DND-41 (cell line): ENCODE results near the gene RASGEF1C.

Source experiments
- ATAC-seq: fragments of 200-7000 bp; cut with Tn5 transposase; 3 replicates; pipeline ENCODE4 v1.9.1; 2021; ENCODE audit warnings: low read depth; ENCODE audit not compliant: insufficient read depth
- DNase-seq: peaks from one replicate; pipeline ENCODE4 v3.0.0-alpha.2; 2020
- H2AFZ ChIP-seq: 2 replicates; pipeline ENCODE4 v1.6.0; 2012; ENCODE audit warnings: low read depth, low read length
- H3K27ac ChIP-seq: 2 replicates; pipeline ENCODE4 v1.5.1; 2012; ENCODE audit warnings: low read length, inconsistent platforms
- H3K27me3 ChIP-seq: fragments of 200-600 bp; sonication (generic); 2 replicates; pipeline ENCODE4 v1.6.0; 2012; ENCODE audit warnings: low read length, mild to moderate bottlenecking, inconsistent platforms; ENCODE audit not compliant: insufficient read depth, poor library complexity
- H3K36me3 ChIP-seq: 2 replicates; pipeline ENCODE4 v1.5.1; 2012; ENCODE audit warnings: low read length, inconsistent platforms; ENCODE audit not compliant: insufficient read depth
- H3K4me1 ChIP-seq: 2 replicates; pipeline ENCODE4 v1.5.1; 2012; ENCODE audit warnings: mild to moderate bottlenecking, low read length; ENCODE audit not compliant: insufficient read depth
- H3K4me2 ChIP-seq: 2 replicates; pipeline ENCODE4 v1.6.0; 2012; ENCODE audit warnings: mild to moderate bottlenecking, moderate library complexity, low read length, inconsistent platforms; ENCODE audit not compliant: insufficient read depth
- H3K4me3 ChIP-seq, 2 experiments: fragments of 200-600 bp in 1 of 2; shearing (Covaris generic) in 1 of 2; 2 replicates each; pipeline ENCODE4 v1.5.1; 2012 to 2016; ENCODE audit warnings: inconsistent platforms in 2 of 2, low read length in 2 of 2, mild to moderate bottlenecking in 2 of 2, low read depth in 1 of 2, moderate library complexity in 1 of 2
- H3K79me2 ChIP-seq: 2 replicates; pipeline ENCODE4 v1.6.0; 2012; ENCODE audit warnings: low read length, inconsistent platforms; ENCODE audit not compliant: insufficient read depth
- H3K9ac ChIP-seq: 2 replicates; pipeline ENCODE4 v1.6.0; 2012; ENCODE audit warnings: low read depth, mild to moderate bottlenecking, inconsistent platforms, low read length, moderate library complexity
- H3K9me3 ChIP-seq: 2 replicates; pipeline ENCODE4 v1.5.1; 2012; ENCODE audit warnings: low read length, moderate library complexity, mild to moderate bottlenecking, inconsistent platforms; ENCODE audit not compliant: insufficient read depth, severe bottlenecking
- H4K20me1 ChIP-seq: 2 replicates; pipeline ENCODE4 v1.6.0; 2012; ENCODE audit warnings: low read length; ENCODE audit not compliant: insufficient read depth
- CTCF ChIP-seq: IDR thresholded peaks from 2 replicates; pipeline ENCODE4 v1.5.1; 2012; ENCODE audit warnings: borderline replicate concordance, low read length, moderate library complexity, mild to moderate bottlenecking; ENCODE audit not compliant: poor library complexity, severe bottlenecking; ENCODE audit errors: extremely low read depth
- EZH2 ChIP-seq: IDR thresholded peaks from 3 replicates; pipeline ENCODE4 v1.6.1; 2012; ENCODE audit warnings: borderline replicate concordance, low read depth, mild to moderate bottlenecking, moderate library complexity, low read length, inconsistent platforms; ENCODE audit not compliant: severe bottlenecking

RASGEF1C gene

GRCh38 chr5:180215783-180216630, 7.0 kb upstream of the RASGEF1C start:
- no peaks in the 10 kb centered on the region for H3K36me3 ChIP-seq
- H3K9me3 ChIP-seq: no peaks in the 10 kb centered on the region
- no peak overlapping the region for H3K9ac ChIP-seq
- no peak overlapping the region for H2AFZ ChIP-seq
- no peaks in the 10 kb centered on the region for H3K4me1 ChIP-seq
- H3K4me3 ChIP-seq: no peak overlapping the region
- no peak overlapping the region for H3K4me2 ChIP-seq
- no peaks in the 10 kb centered on the region for H3K79me2 ChIP-seq
- TF ChIP-seq CTCF (no peak), EZH2 (no peak)
- H3K27ac ChIP-seq: no peak overlapping the region
- no peak for DNase-seq
- ATAC-seq: no peak
- H4K20me1 ChIP-seq: peaks cover 7% of the 10 kb centered on the region
- H3K27me3 ChIP-seq: no peaks in the 10 kb centered on the region

GRCh38 chr5:180214870-180215770, 6.1 kb upstream of the RASGEF1C start:
- Histone ChIP-seq H3K4me1 (no peaks in the 10 kb centered on the region), H3K27me3 (no peaks in the 10 kb centered on the region), H3K36me3 (no peaks in the 10 kb centered on the region), H2AFZ (no peak overlapping the region), H3K9me3 (no peaks in the 10 kb centered on the region), H4K20me1 (peaks cover 7% of the 10 kb centered on the region), H3K27ac (no peak overlapping the region), H3K9ac (no peak overlapping the region), H3K79me2 (no peaks in the 10 kb centered on the region), H3K4me3 (no peak overlapping the region), H3K4me2 (no peak overlapping the region)
- ATAC-seq: no peak
- no peak for TF ChIP-seq CTCF
- TF ChIP-seq EZH2: no peak
- DNase-seq: no peak

GRCh38 chr5:180213657-180214207, 4.7 kb upstream of the RASGEF1C start:
- H3K4me3 ChIP-seq: no peak overlapping the region
- DNase-seq (no peak), ATAC-seq (no peak)
- no peaks in the 10 kb centered on the region for H3K4me1 ChIP-seq
- no peak overlapping the region for H3K4me2 ChIP-seq
- no peaks in the 10 kb centered on the region for H3K36me3 ChIP-seq
- H3K9ac ChIP-seq: no peak overlapping the region
- no peak overlapping the region for H2AFZ ChIP-seq
- no peaks in the 10 kb centered on the region for H3K9me3 ChIP-seq
- no peak overlapping the region for H3K27ac ChIP-seq
- H4K20me1 ChIP-seq: peaks cover 7% of the 10 kb centered on the region
- H3K79me2 ChIP-seq: no peaks in the 10 kb centered on the region
- no peaks in the 10 kb centered on the region for H3K27me3 ChIP-seq
- no peak for TF ChIP-seq EZH2
- TF ChIP-seq CTCF: no peak
